ENCODE measurements around the gene PHF21A. TPM values are rescaled to one million over a fixed set of nuclear protein-coding genes. Genes with fewer than 3 reads are reported as not detected.

Gene PHF21A
- total RNA-seq, 6 experiments from 2014 or later: 9.2 to 17.1 (median 10.4) TPM

- Histone ChIP-seq H3K4me1 (peaks cover 0 to 24% (median 4%) of the 10 kb centered on the region in 4 donors), H3K27me3 (no peaks in the 10 kb centered on the region), H3K4me3 (no peak overlapping the region), H3K36me3 (no peaks in the 10 kb centered on the region), H3K27ac (no peak overlapping the region), H3K9me3 (no peaks in the 10 kb centered on the region)
- no peak for TF ChIP-seq CTCF (IDR thresholded peaks at IDR 0.05)
- TF ChIP-seq POLR2A (IDR thresholded peaks at IDR 0.05): no peak
- ATAC-seq: no peak
- WGBS (ENCODE audit: insufficient coverage, low coverage, low lambda C conversion rate, missing lambda C conversion rate): 67% methylated on average over 1 of the region's 3 CpGs
- no peak for DNase-seq
- intact Hi-C loops (cut with DNase I): no loop called here
Measured at GRCh38 chr11:46116007-46116711, 5.1 kb downstream of the PHF21A start.

- DNase-seq (no peak), ATAC-seq (no peak)
- H3K4me1 ChIP-seq: peaks cover 0 to 24% (median 4%) of the 10 kb centered on the region in 4 donors
- H3K4me3 ChIP-seq: no peak overlapping the region
- TF ChIP-seq POLR2A (IDR thresholded peaks at IDR 0.05) (no peak), CTCF (IDR thresholded peaks at IDR 0.05) (no peak)
- no peaks in the 10 kb centered on the region for H3K9me3 ChIP-seq
- no peaks in the 10 kb centered on the region for H3K27me3 ChIP-seq
- intact Hi-C loops (cut with DNase I): no loop called here
- H3K27ac ChIP-seq: no peak overlapping the region
- H3K36me3 ChIP-seq: no peaks in the 10 kb centered on the region
Measured at GRCh38 chr11:46114961-46115360, 6.3 kb downstream of the PHF21A start.

- intact Hi-C loops (cut with DNase I): no loop called here
- Histone ChIP-seq H3K36me3 (no peaks in the 10 kb centered on the region), H3K27ac (no peak overlapping the region), H3K4me1 (peaks cover 0 to 24% (median 4%) of the 10 kb centered on the region in 4 donors), H3K27me3 (no peaks in the 10 kb centered on the region), H3K9me3 (no peaks in the 10 kb centered on the region), H3K4me3 (no peak overlapping the region)
- DNase-seq (no peak), ATAC-seq (no peak)
- 75% methylated on average over 4 of the region's 4 CpGs for WGBS (ENCODE audit: insufficient coverage, low coverage, low lambda C conversion rate, missing lambda C conversion rate)
- TF ChIP-seq CTCF (IDR thresholded peaks at IDR 0.05): no peak
- TF ChIP-seq POLR2A (IDR thresholded peaks at IDR 0.05): no peak
Measured at GRCh38 chr11:46114378-46114777, 6.9 kb downstream of the PHF21A start.

GRCh38 chr11:46112961-46113607 lies 8.2 kb downstream of the PHF21A start:
- H3K9me3 ChIP-seq: no peaks in the 10 kb centered on the region
- ATAC-seq (peak; percentile 92 to 97 (median 96)), DNase-seq (no peak)
- WGBS (ENCODE audit: insufficient coverage, low coverage, low lambda C conversion rate, missing lambda C conversion rate): 73% methylated on average over 9 of the region's 9 CpGs
- no peaks in the 10 kb centered on the region for H3K36me3 ChIP-seq
- no peak overlapping the region for H3K27ac ChIP-seq
- H3K4me3 ChIP-seq: no peak overlapping the region
- no peaks in the 10 kb centered on the region for H3K27me3 ChIP-seq
- TF ChIP-seq POLR2A (IDR thresholded peaks at IDR 0.05): no peak
- TF ChIP-seq CTCF (IDR thresholded peaks at IDR 0.05): no peak
- intact Hi-C loops (cut with DNase I): no loop called here
- H3K4me1 ChIP-seq: peaks cover 0 to 20% (median 4%) of the 10 kb centered on the region in 4 donors

Data from right lobe of liver (tissue), 6 donors.